Nephron (organoid): Measurements from ENCODE around the gene SLC29A2.

Experiments
- H3K27ac Mint-ChIP-seq, 3 experiments: 2 replicates each; pipeline ENCODE4 v1.8.0; 2020; ENCODE audit warnings: mixed read lengths in 3 of 3, mild to moderate bottlenecking in 2 of 3, moderate library complexity in 1 of 3
- H3K27me3 Mint-ChIP-seq: 2 replicates; pipeline ENCODE4 v1.8.0; 2021; ENCODE audit warnings: low read depth, mild to moderate bottlenecking, moderate library complexity, mixed read lengths
- H3K36me3 Mint-ChIP-seq: 2 replicates; pipeline ENCODE4 v1.8.0; 2020; ENCODE audit warnings: low read depth, mixed read lengths
- H3K4me1 Mint-ChIP-seq: 2 replicates; pipeline ENCODE4 v1.8.0; 2020; ENCODE audit warnings: mixed read lengths
- H3K4me3 Mint-ChIP-seq, 3 experiments: 2 replicates each; pipeline ENCODE4 v1.8.0; 2020; ENCODE audit warnings: mild to moderate bottlenecking in 3 of 3, mixed read lengths in 3 of 3, moderate library complexity in 2 of 3
- H3K9me3 Mint-ChIP-seq: 2 replicates; pipeline ENCODE4 v1.8.0; 2020; ENCODE audit warnings: mixed read lengths
- TF ChIP-seq, protein P1 (sequence below), 3 experiments: fragments of 200-600 bp; sonication (generic); IDR thresholded peaks; one replicate each; pipeline ENCODE4 v1.5.0; 2021; ENCODE audit warnings: antibody characterized with exemption in 3 of 3; ENCODE audit not compliant: unreplicated experiment in 3 of 3

The SLC29A2 gene

DNA sequence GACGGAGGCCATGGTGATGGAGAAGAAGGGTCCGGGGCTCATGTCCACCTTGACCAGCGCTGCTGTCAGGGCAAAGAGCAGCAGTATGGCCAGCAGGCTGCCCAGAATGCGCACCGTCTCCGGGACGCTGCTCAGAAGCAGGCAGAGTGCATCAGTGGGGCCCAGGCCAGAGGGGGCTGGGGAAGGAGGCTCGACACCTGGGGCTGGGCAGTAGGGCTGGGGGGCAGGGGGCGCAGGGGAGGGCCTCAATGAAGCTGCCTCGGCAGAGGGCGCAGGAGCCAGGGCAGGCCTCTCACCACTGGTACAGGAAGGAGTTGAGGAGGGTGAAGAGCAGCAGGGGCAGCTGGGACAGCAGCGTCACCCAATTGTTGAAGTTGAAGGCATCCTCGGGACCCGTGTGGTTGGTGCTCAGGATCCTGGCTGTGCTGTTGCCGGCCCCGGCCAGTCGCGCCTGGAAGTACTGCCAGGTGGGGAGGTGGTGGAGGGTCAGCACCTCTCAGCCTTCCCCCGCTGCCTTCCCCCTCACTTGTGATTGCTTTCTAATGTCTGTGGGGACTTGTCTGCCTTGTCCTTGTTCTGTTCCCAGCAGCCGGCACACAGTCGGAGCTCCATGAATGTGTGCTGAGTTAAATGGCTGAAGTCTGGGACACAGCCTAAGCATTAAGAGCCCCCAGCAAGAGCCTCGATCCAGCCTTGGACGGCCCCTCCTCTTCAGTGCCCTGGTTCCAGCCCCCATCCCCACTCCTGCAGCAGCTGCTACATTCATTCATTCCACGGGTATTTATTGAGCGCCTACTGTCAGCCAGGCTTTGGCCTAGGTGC is 2.3 kb downstream of the SLC29A2 start:
- TF ChIP-seq, protein P1, sequence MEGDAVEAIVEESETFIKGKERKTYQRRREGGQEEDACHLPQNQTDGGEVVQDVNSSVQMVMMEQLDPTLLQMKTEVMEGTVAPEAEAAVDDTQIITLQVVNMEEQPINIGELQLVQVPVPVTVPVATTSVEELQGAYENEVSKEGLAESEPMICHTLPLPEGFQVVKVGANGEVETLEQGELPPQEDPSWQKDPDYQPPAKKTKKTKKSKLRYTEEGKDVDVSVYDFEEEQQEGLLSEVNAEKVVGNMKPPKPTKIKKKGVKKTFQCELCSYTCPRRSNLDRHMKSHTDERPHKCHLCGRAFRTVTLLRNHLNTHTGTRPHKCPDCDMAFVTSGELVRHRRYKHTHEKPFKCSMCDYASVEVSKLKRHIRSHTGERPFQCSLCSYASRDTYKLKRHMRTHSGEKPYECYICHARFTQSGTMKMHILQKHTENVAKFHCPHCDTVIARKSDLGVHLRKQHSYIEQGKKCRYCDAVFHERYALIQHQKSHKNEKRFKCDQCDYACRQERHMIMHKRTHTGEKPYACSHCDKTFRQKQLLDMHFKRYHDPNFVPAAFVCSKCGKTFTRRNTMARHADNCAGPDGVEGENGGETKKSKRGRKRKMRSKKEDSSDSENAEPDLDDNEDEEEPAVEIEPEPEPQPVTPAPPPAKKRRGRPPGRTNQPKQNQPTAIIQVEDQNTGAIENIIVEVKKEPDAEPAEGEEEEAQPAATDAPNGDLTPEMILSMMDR (IDR thresholded peaks at IDR 0.05; ENCODE audit: unreplicated experiment in 3 of 3): no peak
- H3K27me3 Mint-ChIP-seq: peaks cover 17% of the 10 kb centered on the region
- peaks cover 16% of the 10 kb centered on the region for H3K4me1 Mint-ChIP-seq
- H3K27ac Mint-ChIP-seq: peak overlapping the region; percentile 61 to 94 (median 85)
- H3K4me3 Mint-ChIP-seq: peak overlapping the region; percentile 60 to 88 (median 82)
- peaks cover 10% of the 10 kb centered on the region for H3K36me3 Mint-ChIP-seq
- H3K9me3 Mint-ChIP-seq: no peaks in the 10 kb centered on the region

DNA sequence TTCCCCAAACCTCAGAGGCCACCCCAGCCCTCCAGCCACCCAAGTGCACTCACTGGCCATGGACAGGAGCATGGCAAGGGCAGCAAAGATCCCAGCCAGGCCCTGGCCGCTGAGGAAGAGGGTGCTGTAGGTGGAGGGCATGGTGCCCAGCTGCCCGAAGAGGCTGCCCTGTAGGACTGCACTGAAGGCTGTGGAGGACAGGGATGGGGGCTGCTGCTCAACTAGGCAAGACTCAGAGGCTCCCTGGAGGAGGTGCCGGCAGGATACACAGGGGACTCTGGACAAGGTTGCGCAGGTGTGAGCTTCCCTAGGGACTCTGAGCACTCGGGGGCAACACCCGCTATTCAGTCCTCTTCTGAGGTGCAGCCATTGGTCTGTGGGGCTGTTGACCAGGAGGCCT is 3.1 kb downstream of the SLC29A2 start:
- TF ChIP-seq, protein P1 (IDR thresholded peaks at IDR 0.05; ENCODE audit: unreplicated experiment in 3 of 3): no peak
- peaks cover 15% of the 10 kb centered on the region for H3K4me1 Mint-ChIP-seq
- H3K27ac Mint-ChIP-seq: no peak overlapping the region
- H3K36me3 Mint-ChIP-seq: peaks cover 10% of the 10 kb centered on the region
- no peaks in the 10 kb centered on the region for H3K9me3 Mint-ChIP-seq
- H3K4me3 Mint-ChIP-seq: peak overlapping the region; percentile 54 to 60 (median 56)
- H3K27me3 Mint-ChIP-seq: peaks cover 11% of the 10 kb centered on the region

DNA sequence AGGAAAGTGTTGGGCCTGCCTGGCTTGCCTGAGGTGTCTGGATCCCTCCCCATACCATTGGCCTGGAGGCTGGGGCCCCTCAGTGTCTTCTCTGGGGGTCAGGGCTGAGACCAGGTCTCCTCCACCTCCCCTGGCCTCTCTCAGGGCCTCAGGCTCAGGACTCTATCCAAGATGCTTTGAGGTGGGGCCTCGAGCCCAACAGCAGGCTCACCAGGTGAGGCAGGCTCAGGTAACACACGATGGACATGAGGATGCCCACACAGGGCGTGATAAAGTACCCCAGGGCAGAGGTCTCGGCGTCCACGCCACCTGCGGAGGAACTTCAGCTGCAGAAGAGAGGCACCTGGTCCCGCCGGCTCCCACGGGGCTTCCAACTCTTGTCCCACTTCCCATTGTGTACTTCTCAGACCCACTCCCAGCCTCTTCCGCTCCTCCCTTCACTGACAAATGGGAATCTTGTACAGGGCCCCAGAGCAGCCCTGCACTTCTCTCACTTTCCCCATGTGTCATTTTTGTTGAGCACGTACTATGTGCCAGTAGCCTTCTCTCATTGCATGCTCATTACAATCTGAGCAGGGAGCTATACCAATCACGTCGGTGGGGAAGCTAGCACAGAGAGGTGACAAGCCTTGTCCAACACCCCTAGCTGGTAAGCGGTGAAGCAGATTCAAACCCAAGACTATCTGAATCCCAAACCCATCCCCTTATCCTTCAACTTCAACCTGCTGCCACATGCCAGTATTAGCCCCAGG is 3.8 kb downstream of the SLC29A2 start:
- Mint-ChIP-seq H3K4me1 (peaks cover 11% of the 10 kb centered on the region), H3K27ac (no peak overlapping the region), H3K36me3 (peaks cover 10% of the 10 kb centered on the region), H3K27me3 (peaks cover 6% of the 10 kb centered on the region), H3K9me3 (no peaks in the 10 kb centered on the region), H3K4me3 (peak overlapping the region in 1 of 3 experiments; percentile 5)
- TF ChIP-seq, protein P1 (IDR thresholded peaks at IDR 0.05; ENCODE audit: unreplicated experiment in 3 of 3): no peak

DNA sequence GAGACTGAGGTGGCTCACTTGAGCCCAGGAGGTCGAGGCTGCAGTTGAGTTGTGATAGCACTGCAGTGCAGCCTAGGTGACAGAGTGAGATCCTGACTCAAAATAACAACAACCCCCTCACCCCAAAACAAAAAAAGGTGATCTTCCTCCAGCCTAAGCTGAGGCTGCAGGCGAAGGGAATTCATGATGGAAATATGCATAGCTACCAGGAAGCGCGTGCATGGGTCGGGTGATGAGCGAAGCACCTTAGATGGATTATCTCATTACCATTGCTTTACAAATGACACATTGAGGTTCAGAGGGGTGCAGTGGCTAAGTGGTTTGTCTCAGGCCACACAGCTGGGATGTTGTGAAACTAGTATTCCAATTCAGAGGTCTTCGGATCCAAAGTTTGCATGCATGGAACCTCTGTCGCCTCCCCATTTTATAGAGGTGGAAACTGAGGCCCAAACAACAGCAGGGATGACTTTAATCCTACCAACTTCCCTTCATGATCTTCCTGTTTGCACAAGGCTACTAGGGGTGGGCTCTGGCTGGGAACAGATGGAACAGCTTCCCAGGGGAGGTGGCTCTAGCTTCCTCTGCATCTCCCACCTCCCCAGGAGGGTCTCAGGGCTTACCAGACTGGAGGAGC is 4.6 kb downstream of the SLC29A2 start:
- H3K27ac Mint-ChIP-seq: no peak overlapping the region
- no peaks in the 10 kb centered on the region for H3K27me3 Mint-ChIP-seq
- no peaks in the 10 kb centered on the region for H3K9me3 Mint-ChIP-seq
- TF ChIP-seq, protein P1 (IDR thresholded peaks at IDR 0.05; ENCODE audit: unreplicated experiment in 3 of 3): no peak
- peaks cover 14% of the 10 kb centered on the region for H3K36me3 Mint-ChIP-seq
- no peak overlapping the region for H3K4me3 Mint-ChIP-seq
- H3K4me1 Mint-ChIP-seq: peaks cover 11% of the 10 kb centered on the region

DNA sequence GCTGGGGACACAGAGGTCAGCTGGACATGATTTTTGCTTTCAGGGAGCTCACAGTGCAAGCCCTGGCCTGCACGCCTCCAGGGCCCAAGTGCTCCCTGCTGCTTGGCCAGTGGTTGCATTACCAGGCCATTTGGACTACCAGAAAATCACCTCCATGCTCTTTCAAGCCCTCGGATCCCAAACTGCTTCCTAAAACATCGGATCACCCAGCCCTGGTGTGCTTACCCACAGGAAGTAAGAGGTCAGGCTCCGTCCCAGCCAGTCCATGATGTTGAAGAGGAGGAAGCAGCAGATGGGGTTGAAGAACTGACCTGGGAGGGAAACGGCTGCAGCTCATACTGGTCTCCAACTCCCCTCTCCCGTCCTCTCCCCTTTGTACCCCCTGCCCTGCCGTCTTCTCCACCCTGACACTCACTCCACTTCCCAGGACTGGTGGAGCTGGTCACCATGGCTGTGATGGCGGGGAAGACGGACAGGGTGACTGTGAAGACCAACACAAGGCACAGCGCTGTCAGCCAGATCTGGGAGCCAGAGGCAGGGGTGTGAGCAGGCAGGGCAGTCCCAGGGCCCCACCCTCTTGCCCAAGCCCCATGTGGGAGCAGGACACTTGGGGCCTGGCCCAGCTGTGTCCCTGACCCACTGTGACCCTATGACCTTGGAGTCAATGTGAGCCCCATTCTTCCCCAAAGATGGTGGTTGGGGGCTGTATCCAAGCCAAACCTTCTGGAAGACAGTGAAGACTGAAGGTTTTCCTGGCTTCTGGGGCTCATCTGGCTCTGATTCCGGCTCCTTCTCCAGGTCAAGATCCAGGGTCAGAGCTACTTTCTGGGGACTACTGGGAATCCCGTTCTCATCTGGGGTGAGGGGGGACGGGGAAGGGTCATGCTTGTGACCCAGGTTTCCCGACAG is 5.6 kb downstream of the SLC29A2 start:
- Mint-ChIP-seq H3K27me3 (no peaks in the 10 kb centered on the region), H3K27ac (no peak overlapping the region), H3K4me3 (no peak overlapping the region), H3K36me3 (peaks cover 19% of the 10 kb centered on the region), H3K9me3 (no peaks in the 10 kb centered on the region), H3K4me1 (peaks cover 16% of the 10 kb centered on the region)
- TF ChIP-seq, protein P1 (IDR thresholded peaks at IDR 0.05; ENCODE audit: unreplicated experiment in 3 of 3): no peak
